Neural cell (in vitro differentiated cells): Measurements from ENCODE around the gene MARVELD1. TPM values are rescaled to one million over a fixed set of nuclear protein-coding genes. Genes with fewer than 3 reads are reported as not detected.

Source experiments
- H2AFZ ChIP-seq: fragments of 200-600, 300-800 bp; sonication (generic), shearing (Covaris generic); 2 replicates; pipeline ENCODE4 v1.6.0; 2014; ENCODE audit warnings: low read depth, mild to moderate bottlenecking, antibody characterized with exemption, low read length, moderate library complexity
- H3F3A ChIP-seq: fragments of 200-600 bp; shearing (Covaris generic); 2 replicates; pipeline ENCODE4 v1.6.1; 2016; ENCODE audit warnings: mild to moderate bottlenecking, moderate library complexity, mixed read lengths, antibody characterized with exemption, low read length; ENCODE audit not compliant: insufficient read depth, poor library complexity, severe bottlenecking
- H3K27ac ChIP-seq: fragments of 200-600, 300-800 bp; sonication (generic), shearing (Covaris generic); 2 replicates; pipeline ENCODE4 v1.5.1; 2014; ENCODE audit warnings: mild to moderate bottlenecking, low read length, moderate library complexity
- H3K27me3 ChIP-seq: fragments of 300-800, 200-600 bp; sonication (generic), shearing (Covaris generic); 2 replicates; pipeline ENCODE4 v1.6.0; 2014; ENCODE audit warnings: mild to moderate bottlenecking, low read depth, low read length, moderate library complexity; ENCODE audit not compliant: insufficient read depth
- H3K36me3 ChIP-seq: fragments of 300-800, 200-600 bp; sonication (generic), shearing (Covaris generic); 2 replicates; pipeline ENCODE4 v1.5.1; 2014; ENCODE audit warnings: mild to moderate bottlenecking, antibody characterized with exemption, low read length, moderate library complexity; ENCODE audit not compliant: insufficient read depth
- H3K4me2 ChIP-seq: fragments of 300-800, 200-600 bp; sonication (generic), shearing (Covaris generic); 2 replicates; pipeline ENCODE4 v1.6.0; 2014; ENCODE audit warnings: mild to moderate bottlenecking, low read length
- H3K4me3 ChIP-seq: fragments of 300-800, 200-600 bp; sonication (generic), shearing (Covaris generic); 2 replicates; pipeline ENCODE4 v1.5.1; 2014; ENCODE audit warnings: mild to moderate bottlenecking, low read length, moderate library complexity
- H3K79me2 ChIP-seq: fragments of 200-600 bp; shearing (Covaris generic); replicated peaks from 2 replicates; pipeline ENCODE4 v1.6.0; 2014; ENCODE audit warnings: mild to moderate bottlenecking, low read length, moderate library complexity; ENCODE audit not compliant: insufficient read depth
- H3K9ac ChIP-seq: fragments of 300-800, 200-600 bp; sonication (generic), shearing (Covaris generic); 2 replicates; pipeline ENCODE4 v1.6.1; 2016; ENCODE audit warnings: mild to moderate bottlenecking, low read length, mixed read lengths
- H3K9me2 ChIP-seq: fragments of 200-600 bp; shearing (Covaris generic); 2 replicates; pipeline ENCODE4 v1.6.1; 2016; ENCODE audit warnings: mild to moderate bottlenecking, low read length, mixed read lengths; ENCODE audit not compliant: insufficient read depth
- H3K9me3 ChIP-seq: fragments of 200-600, 300-800 bp; sonication (generic), shearing (Covaris generic); 2 replicates; pipeline ENCODE4 v1.6.1; 2016; ENCODE audit warnings: mild to moderate bottlenecking, mixed run types, low read length, moderate library complexity, mixed read lengths
- H4K20me1 ChIP-seq: fragments of 200-600 bp; shearing (Covaris generic); 2 replicates; pipeline ENCODE4 v1.6.1; 2016; ENCODE audit warnings: mild to moderate bottlenecking, mixed run types; ENCODE audit not compliant: insufficient read depth
- CTCF ChIP-seq: fragments of 450-650 bp; IDR thresholded peaks from 2 replicates; pipeline ENCODE4 v1.5.1; 2014; ENCODE audit warnings: antibody characterized with exemption, mild to moderate bottlenecking, moderate library complexity; ENCODE audit not compliant: poor library complexity, severe bottlenecking
- EP300 ChIP-seq: fragments of 450-650 bp; conservative IDR thresholded peaks from 2 replicates; pipeline ENCODE4 v1.6.1; 2014; ENCODE audit warnings: antibody characterized with exemption, mild to moderate bottlenecking, moderate library complexity; ENCODE audit not compliant: poor library complexity, severe bottlenecking
- EZH2 ChIP-seq: fragments of 200-600, 300-800 bp; shearing (Covaris generic), sonication (generic); IDR thresholded peaks from 2 replicates; pipeline ENCODE4 v1.6.1; 2014; ENCODE audit warnings: antibody characterized with exemption, low read length, borderline replicate concordance, mild to moderate bottlenecking; ENCODE audit not compliant: insufficient read depth, poor library complexity, severe bottlenecking
- MXI1 ChIP-seq: fragments of 450-650 bp; conservative IDR thresholded peaks from 2 replicates; pipeline ENCODE4 v1.6.1; 2014; ENCODE audit warnings: antibody characterized with exemption, mild to moderate bottlenecking; ENCODE audit not compliant: poor library complexity, severe bottlenecking
- POLR2AphosphoS5 ChIP-seq: IDR thresholded peaks from 2 replicates; pipeline ENCODE4 v1.6.1; 2012
- RAD21 ChIP-seq: fragments of 450-650 bp; conservative IDR thresholded peaks from 2 replicates; pipeline ENCODE4 v1.6.1; 2014; ENCODE audit warnings: antibody characterized with exemption, mild to moderate bottlenecking, moderate library complexity
- REST ChIP-seq: IDR thresholded peaks from 2 replicates; pipeline ENCODE4 v1.6.1; 2012; ENCODE audit warnings: borderline replicate concordance
- SMC3 ChIP-seq: fragments of 450-650 bp; conservative IDR thresholded peaks from 2 replicates; pipeline ENCODE4 v1.6.1; 2014; ENCODE audit warnings: antibody characterized with exemption, mild to moderate bottlenecking, moderate library complexity; ENCODE audit not compliant: poor library complexity
- TAF1 ChIP-seq: IDR thresholded peaks from 2 replicates; pipeline ENCODE4 v1.6.1; 2012; ENCODE audit warnings: low read depth
- polyA plus RNA-seq: library from polyadenylated mRNA; depleted of rRNA; stranded (reverse); fragments of >200 nt; gene quantifications from 2 replicates; pipeline ENCODE4 v1.2.3, GENCODE V29; 2014

MARVELD1 gene
- polyA plus RNA-seq, 1 donor from 2014 or later = 2.3 TPM

- Histone ChIP-seq H3K27me3 (no peaks in the 10 kb centered on the region), H4K20me1 (no peaks in the 10 kb centered on the region), H3K9me2 (no peaks in the 10 kb centered on the region), H3K79me2 (no peaks in the 10 kb centered on the region), H3K4me3 (peak overlapping the region; percentile 23), H3K36me3 (no peaks in the 10 kb centered on the region), H3K4me2 (peak overlapping the region; percentile 10), H3K9me3 (no peaks in the 10 kb centered on the region), H3K27ac (no peak overlapping the region), H3F3A (no peaks in the 10 kb centered on the region), H2AFZ (no peak overlapping the region), H3K9ac (peak overlapping the region; percentile 20)
- TF ChIP-seq EZH2 (no peak), EP300 (no peak), TAF1 (no peak), RAD21 (peak; percentile 78), SMC3 (peak; percentile 81), REST (no peak), POLR2AphosphoS5 (no peak), CTCF (peak; percentile 76), MXI1 (no peak)
These were observed 36.6 kb upstream of the MARVELD1 start for GRCh38 chr10:97676770-97677581.

- Histone ChIP-seq H3K9me3 (no peaks in the 10 kb centered on the region), H3K27me3 (no peaks in the 10 kb centered on the region), H3K79me2 (no peaks in the 10 kb centered on the region), H3K27ac (no peak overlapping the region), H3K9ac (no peak overlapping the region), H3K9me2 (no peaks in the 10 kb centered on the region), H4K20me1 (no peaks in the 10 kb centered on the region), H2AFZ (no peak overlapping the region), H3K4me3 (no peak overlapping the region), H3K36me3 (no peaks in the 10 kb centered on the region), H3K4me2 (no peak overlapping the region), H3F3A (no peaks in the 10 kb centered on the region)
- TF ChIP-seq REST (no peak), POLR2AphosphoS5 (no peak), MXI1 (no peak), EP300 (no peak)
These were observed 33.9 kb upstream of the MARVELD1 start for GRCh38 chr10:97679594-97679993.
